ENCODE results near the gene RBBP7. TPM values are rescaled to one million over a fixed set of nuclear protein-coding genes. Genes with fewer than 3 reads are reported as not detected.

The RBBP7 gene
- total RNA-seq (2014; rRNA removed), result 100.0 and 112 TPM in 2 replicates
- polyA plus RNA-seq (2012), result 84.3 TPM

GRCh38 chrX:16870095-16870861 lies at the start of gene RBBP7:
Gene RBBP7, minus strand, starts transcription at chrX:16870362. Its CDS starts 309 bp downstream, at chrX:16870053.
- DNase-seq (ENCODE audit: low read depth), result peak; percentile 85

GRCh38 chrX:16918979-16919378 lies 48.8 kb upstream of the RBBP7 start:
- no peak for DNase-seq (ENCODE audit: low read depth)

GRCh38 chrX:16917120-16917519 lies 47.0 kb upstream of the RBBP7 start:
- DNase-seq (ENCODE audit: low read depth), result no peak

GRCh38 chrX:16916561-16916960 lies 46.4 kb upstream of the RBBP7 start:
- DNase-seq (ENCODE audit: low read depth), result no peak

- DNase-seq (ENCODE audit: low read depth), result no peak
Observed at GRCh38 chrX:16914058-16914457, 43.9 kb upstream of the RBBP7 start.

GRCh38 chrX:16910376-16910775 lies 40.2 kb upstream of the RBBP7 start:
- DNase-seq (ENCODE audit: low read depth), result no peak

DNA sequence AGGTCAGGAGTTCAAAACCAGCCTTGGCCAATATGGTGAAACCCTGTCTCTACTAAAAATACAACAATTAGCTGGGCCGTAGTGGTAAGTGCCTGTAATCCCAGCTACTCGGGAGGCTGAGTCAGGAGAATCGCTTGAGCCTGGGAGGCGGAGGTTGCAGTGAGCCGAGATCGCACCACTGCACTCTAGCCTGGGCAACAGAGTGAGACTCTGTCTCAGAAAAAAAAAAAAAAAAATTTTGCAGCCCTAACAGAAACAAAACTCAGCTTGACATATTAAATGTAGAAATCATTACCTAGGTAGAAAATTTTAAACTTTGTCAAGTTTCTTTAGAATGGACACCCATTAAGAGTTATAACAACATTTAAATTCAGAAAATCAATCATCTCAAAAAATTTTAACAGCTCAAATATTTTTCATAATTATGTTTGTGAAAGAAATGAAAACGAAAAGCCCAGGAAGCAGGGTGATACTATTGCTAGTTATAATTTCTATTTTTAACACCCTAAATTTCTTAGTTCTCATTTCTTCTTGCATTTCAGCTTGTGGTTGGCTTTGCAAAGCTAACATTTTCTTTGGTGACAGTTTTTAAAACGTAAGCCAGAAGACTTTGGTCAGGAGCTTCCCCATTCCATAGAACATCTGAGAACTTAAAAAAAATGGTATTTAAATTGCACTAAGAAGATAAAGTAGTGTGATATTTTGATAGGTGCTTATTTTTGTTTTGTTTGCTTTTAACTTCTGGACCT lies 33.3 kb upstream of the RBBP7 start:
- DNase-seq (ENCODE audit: low read depth), result no peak

GRCh38 chrX:16897445-16897844 lies 27.3 kb upstream of the RBBP7 start:
- DNase-seq (ENCODE audit: low read depth), result no peak

GRCh38 chrX:16892504-16893362 lies 22.6 kb upstream of the RBBP7 start:
- DNase-seq (ENCODE audit: low read depth), result peak; percentile 77

DNA sequence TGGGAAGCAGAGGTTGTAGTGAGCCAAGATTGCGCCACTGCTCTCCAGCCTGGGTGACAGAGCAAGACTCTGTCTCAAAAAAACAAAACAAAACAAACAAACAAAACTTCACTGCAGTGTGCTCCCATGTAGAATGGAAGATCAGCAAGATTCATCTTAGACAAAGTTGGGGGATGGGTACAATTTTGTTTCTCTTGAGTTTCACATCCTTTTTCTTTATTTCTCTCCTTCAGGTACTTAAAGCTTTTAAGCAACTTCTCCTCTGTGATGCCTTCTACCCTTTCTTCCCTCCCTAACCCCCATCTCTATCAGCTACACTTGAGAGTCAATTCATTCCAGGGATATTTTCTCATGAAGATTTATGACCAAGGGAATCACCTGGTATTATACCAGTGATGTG lies 15.5 kb upstream of the RBBP7 start:
- DNase-seq (ENCODE audit: low read depth), result no peak

GRCh38 chrX:16883487-16883804 lies 13.3 kb upstream of the RBBP7 start:
- DNase-seq (ENCODE audit: low read depth), result no peak

GRCh38 chrX:16882702-16883486 lies 12.7 kb upstream of the RBBP7 start:
- DNase-seq (ENCODE audit: low read depth), result peak; percentile 62

GRCh38 chrX:16882169-16882568 lies 12.0 kb upstream of the RBBP7 start:
- peak; percentile 51 for DNase-seq (ENCODE audit: low read depth)

DNA sequence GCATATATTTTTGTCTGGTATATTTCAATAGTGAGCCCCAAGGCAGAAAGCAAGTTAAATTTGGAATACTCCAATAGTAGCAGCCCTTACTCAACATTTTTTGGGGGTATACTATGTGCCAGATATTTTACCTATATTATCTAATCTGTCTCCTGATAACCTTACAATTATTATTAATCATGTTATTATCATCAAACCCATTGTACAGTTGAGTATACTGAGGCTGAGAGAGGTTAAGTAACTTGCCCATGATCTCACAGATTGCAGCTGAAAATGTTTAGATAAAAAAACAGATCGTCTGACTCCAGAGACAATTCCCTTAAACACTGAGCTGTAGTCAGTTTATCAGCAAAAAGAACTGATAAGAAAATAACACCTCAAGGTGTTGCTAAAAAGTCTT lies 6.5 kb upstream of the RBBP7 start:
- no peak for DNase-seq (ENCODE audit: low read depth)

DNA sequence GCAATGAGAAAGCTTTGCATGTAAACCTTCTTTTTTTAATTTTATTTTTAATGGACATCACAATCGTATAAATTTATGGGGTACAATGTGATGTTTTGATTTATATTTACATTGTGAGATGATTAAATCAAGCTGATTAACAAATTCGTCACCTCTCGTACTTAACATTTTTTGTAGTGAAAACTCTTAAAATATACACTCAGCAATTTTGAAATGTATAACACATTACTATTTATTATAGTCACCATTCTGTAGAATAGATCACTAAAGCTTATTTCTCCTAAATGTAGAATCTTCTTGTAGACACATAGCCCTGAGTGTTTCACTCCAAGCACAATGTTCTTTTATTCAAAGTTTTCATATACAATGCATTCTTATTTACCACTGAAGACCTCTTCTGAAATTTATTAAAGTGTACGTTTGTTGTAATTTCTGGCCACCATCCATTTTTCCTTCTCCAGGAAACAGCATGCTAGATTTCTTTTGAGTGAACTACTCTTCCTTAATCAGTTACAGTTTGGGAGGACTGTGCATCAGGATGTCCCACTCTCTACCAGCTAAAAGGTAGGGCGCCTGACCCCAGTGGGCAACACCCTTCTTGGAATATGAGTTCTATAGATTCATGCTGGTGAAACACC lies 4.4 kb upstream of the RBBP7 start:
- DNase-seq (ENCODE audit: low read depth), result no peak

DNA sequence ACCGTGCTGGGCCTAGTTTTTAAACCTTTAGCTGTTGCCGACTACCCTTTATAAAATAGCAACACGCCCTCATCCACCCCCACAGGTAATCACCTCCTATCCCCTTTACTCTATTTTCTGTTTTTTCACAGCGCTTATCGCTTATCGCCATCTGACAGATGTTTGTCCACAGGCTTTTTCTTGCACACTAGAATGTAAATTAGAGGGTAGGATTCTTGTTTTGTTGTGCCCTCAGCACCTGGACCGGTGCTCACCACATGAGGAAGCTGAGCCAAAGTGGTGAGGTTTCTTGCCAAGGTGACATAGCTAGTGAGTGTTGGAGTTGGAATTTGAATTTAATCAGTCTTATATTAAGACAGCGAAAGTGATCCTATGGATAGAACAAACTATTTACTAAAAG lies 2.9 kb upstream of the RBBP7 start:
- no peak for DNase-seq (ENCODE audit: low read depth)

DNA sequence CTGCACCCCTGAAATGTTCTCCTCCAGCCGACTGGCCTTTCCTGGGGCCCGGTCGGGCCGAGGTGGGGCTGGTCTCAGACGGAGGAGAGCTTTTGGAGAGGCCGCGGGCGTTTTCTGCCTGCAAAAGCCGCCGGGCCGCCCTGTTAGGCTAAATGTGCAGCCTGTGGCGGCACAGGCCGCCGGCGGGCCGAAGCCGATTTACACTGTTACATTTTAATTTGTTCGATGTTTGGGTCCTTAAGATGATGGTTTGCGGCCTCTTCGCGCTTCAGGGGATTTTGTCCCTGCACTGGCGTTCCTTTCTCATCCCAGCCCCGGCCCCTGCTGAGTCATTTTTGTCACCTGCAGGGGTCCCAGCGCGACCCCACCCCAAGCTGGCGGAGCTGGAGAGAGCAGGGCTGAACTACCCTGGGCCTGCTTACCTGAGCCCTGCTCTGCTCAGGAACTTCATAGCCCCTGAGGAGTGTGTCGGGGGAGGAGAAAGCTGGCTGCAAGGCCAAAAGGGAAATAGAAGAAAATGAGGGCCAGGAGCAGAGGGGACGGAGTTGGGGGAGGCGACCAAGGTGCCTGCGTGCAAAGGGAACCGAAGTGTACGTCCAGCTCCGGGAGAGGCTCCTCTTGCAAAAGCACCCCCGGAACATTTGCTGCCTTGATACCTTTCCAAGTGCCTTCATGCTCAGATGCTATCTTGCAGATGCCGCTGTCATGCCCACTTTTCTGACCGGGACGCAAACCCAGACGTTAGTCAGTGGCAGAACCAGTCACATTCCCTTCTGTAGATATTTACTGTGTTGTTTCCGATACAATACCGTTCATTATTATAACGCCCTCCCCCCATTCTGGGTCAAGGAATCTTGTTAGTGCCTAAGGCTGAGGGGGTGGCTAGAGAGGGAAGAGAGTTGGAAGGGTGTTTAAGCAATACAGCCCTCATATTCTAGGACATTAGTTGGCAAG lies 977 bp upstream of the RBBP7 start:
- DNase-seq (ENCODE audit: low read depth), result peak; percentile 22

- DNase-seq (ENCODE audit: low read depth), result peak; percentile 9
Observed at GRCh38 chrX:16869393-16870094, 618 bp downstream of the RBBP7 start.

GRCh38 chrX:16868920-16869319 lies 1.2 kb downstream of the RBBP7 start:
- no peak for DNase-seq (ENCODE audit: low read depth)
